Testis (tissue), 2 donors: ENCODE measurements around the gene IL20RB.

Experiments
- CTCF ChIP-seq, 3 experiments: fragments of 450-650 bp in 2 of 3; fragments of 200-600 bp in 1 of 3; sonication (generic) in 1 of 3; IDR thresholded peaks; one replicate each; pipeline ENCODE4 v1.5.1; 2016 to 2019; ENCODE audit warnings: antibody characterized with exemption in 3 of 3, mild to moderate bottlenecking in 2 of 3, moderate library complexity in 1 of 3
- POLR2A ChIP-seq: fragments of 450-650 bp; IDR thresholded peaks from one replicate; pipeline ENCODE4 v1.6.1; 2017; ENCODE audit warnings: antibody characterized with exemption, mild to moderate bottlenecking, moderate library complexity

GRCh38 chr3:136973352-136973751 lies 15.6 kb downstream of the IL20RB start:
- no peak for TF ChIP-seq CTCF (IDR thresholded peaks at IDR 0.05)
- no peak for TF ChIP-seq POLR2A
